MV-4-11 (cell line): ENCODE data around the gene TSBP1.
"Not testable (repeated sequence)": the region's sequence is repeated elsewhere in the genome, so short reads cannot be mapped to it uniquely, and the experiment has no call there.

ENCODE experiments used
- DNase-seq: peaks from one replicate; lab custom pipeline; 2025; lab: John Stamatoyannopoulos, UW

The TSBP1 gene

DNA sequence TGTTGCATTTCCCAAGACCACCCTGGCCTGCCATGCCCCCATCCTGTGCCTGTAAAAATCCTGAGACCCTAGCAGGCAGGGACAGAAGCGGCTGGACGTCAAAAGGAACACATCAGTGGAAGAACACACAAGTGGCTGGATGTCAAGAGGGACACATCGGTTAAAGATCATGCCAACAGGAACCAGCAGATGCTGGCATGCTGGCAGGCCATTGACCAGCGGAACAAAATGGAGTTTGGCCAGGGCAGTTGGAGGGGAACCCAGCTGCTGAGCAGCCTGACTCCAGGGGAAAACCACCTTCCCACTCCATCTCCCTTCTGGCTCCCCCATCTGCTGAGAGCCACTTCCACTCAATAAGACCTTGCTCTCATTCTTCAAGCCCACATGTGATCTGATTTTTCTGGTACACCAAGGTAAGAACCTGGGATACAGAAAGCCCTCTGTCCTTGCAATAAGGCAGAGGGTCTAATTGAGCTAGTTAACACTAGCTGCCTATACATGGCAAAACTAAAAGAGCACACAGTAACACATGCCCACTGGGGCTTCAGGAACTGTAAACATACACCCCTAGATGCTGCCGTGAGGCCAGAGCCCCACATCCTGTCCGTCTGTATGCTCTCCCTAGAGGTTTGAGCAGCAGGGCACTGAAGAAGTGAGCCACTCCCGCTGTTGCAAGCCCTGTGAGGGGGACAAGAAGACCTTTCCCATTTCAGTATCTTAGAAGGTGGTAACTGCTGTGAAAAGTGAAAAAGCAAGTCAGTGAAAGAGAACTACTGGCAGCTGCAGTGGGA, 4.2 kb upstream of the TSBP1 start:
- DNase-seq: no peak

GRCh38 chr6:32371229-32371628, 474 bp downstream of the TSBP1 start:
- DNase-seq: no peak

GRCh38 chr6:32370505-32370904, 1.2 kb downstream of the TSBP1 start:
- DNase-seq: no peak

- peak; percentile 28 for DNase-seq
Measured at GRCh38 chr6:32369660-32370059, 2.0 kb downstream of the TSBP1 start.

GRCh38 chr6:32367644-32368043, 4.1 kb downstream of the TSBP1 start:
- DNase-seq: no peak

DNA sequence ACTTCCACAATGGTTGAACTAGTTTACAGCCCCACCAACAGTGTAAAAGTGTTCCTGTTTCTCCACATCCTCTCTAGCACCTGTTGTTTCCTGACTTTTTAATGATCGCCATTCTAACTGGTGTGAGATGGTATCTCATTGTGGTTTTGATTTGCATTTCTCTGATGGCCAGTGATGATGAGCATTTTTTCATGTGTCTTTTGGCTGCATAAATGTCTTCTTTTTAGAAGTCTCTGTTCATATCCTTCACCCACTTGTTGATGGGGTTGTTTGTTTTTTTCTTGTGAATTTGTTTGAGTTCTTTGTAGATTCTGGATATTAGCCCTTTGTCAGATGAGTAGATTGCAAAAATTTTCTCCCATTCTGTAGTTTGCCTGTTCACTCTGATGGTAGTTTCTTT, 12.5 kb downstream of the TSBP1 start:
- not testable (repeated sequence) for DNase-seq

- not testable (repeated sequence) for DNase-seq
Measured at GRCh38 chr6:32358548-32358947, 13.2 kb downstream of the TSBP1 start.

DNA sequence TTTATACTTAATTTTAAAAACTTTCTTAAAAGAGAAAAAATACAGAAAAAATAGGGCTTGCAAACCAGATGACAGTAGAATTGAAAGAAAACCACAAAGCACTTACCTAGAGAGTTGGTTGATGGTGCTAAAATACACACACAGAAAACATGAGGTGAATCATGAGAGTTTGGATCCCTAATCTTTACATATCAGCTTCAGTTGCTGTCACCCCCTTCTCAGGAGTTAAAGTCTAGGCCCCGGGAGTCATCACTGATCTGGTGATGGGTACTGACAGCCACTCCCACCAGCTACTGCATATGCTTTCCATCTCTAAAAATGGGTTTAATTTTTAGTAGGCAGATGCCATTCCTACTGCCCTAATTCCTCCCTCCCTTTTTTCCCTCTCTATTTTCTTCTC, 16.7 kb downstream of the TSBP1 start:
- no peak for DNase-seq

DNA sequence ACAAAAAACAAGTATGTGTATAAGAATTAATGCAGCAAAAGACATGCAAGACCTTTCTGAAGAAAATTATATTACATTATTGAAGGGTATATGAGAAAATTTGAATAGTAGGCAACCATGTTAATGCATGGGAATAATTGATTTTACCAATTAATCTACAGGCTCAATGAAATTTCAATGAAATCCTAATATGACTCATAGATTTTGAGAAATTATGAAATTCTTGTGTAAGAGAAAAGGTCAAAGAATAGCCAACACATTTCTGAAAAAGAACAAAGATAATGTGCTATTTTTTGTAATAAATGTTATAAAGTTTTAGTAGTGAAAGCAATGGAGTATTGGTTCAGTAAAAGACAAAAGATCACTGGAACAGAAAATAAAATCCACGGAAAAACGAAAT, 18.4 kb downstream of the TSBP1 start:
- no peak for DNase-seq

- no peak for DNase-seq
Measured at GRCh38 chr6:32340242-32340641, 31.5 kb downstream of the TSBP1 start.

DNA sequence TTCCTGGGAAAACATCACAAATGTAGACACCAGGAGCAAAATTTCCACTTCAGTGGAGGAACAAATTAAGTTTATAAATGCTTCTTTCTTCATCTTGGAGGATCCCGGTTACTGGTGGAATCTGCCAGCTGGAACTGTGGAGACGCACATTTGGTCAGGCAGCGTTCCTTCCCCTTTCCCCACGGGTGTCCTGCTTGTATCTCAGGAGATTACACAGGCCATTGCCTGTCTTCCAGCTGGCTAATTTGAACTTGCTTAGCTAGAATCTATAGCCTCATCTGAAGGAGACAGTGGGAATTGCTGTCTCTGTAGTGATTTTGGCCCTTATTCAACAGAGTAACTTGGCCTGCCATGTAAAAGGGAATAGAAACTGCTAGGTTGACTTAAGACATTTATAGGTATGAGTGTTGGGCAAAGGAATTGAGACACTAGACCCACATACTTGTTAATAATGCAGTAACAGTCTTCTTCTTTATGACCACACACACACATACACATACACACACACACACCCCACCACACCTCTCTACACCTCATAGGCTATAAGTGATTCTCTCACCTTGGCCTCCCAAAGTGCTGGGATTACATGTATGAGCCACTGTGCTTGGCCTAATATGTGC, 34.4 kb downstream of the TSBP1 start:
- DNase-seq: no peak

DNA sequence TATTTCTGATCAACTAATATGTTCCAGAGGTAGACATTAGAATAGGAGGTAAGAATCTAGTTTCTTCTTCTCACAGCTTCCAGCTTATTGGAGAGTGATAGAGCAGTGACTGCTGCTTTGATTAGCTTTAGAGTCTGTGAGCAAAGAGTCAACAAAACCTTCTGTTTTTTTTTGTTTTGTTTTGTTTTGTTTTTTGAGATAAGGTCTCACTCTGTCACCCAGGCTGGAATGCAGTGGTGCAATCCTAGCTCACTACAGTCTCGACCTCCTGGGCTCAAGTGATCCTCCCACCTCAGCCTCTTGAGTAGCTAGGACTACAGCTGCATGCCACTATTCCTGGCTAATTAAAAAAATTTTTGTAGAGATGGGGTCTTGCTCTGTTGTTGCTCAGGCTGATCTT, 39.3 kb downstream of the TSBP1 start:
- DNase-seq: no peak

DNA sequence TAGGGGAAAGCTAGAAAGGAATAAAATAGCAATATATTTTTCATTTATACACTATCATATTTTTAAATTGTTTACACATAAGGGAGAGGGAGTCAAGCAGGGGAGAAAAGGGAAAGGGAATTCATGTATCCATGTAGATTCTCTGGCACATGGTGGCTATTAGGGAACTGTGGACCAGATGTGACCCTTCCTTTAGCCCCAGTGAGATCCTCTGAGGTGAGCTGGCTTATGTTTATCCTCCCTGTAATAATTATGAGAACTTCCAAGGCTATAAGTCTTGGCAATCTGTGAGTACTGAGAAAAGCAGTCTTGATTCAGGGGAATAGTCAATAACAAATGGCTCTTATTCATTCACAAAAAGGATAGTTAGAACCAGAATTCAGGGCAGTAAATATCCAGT, 42.6 kb downstream of the TSBP1 start:
- DNase-seq: no peak

DNA sequence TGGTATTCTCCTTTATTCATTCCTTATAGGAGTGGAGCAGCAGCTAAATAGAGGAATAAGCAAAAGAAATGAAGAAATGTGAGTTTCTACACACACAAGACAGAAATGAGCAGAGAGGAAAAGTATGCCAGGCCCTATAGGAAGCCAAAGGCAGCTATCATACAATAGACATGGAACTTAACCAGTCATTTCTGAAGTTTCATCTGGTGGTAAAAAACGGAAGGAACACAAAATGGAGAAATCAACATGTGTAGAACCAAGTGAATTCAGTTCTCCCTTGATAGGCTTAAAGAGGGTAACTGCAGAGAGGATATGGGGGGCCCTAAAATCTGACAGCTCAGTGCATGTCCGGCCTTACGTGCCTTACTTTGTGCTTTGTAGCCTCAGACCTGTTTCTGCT, 44.6 kb downstream of the TSBP1 start:
- DNase-seq: peak; percentile 71

DNA sequence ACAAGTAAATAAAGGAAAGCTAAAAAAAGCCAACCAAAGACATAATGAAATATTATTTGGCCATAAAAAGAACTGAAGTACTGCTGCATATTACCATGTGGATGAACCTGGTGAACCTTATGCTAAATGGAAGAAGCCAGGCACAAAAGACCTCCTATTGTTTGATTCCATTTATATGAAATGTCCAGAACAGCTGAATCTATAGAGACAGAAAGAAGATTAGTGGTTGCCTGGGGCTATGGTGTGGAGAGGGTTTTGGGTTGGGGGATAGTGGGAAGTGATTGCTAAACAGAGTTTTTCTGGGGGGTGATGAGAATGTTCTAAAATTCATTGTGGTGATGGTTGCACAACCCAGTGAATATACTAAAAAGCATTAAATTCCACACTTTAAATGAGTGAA, 53.2 kb downstream of the TSBP1 start:
- DNase-seq: no peak

- DNase-seq: no peak
Measured at GRCh38 chr6:32317541-32317940, 54.2 kb downstream of the TSBP1 start.

DNA sequence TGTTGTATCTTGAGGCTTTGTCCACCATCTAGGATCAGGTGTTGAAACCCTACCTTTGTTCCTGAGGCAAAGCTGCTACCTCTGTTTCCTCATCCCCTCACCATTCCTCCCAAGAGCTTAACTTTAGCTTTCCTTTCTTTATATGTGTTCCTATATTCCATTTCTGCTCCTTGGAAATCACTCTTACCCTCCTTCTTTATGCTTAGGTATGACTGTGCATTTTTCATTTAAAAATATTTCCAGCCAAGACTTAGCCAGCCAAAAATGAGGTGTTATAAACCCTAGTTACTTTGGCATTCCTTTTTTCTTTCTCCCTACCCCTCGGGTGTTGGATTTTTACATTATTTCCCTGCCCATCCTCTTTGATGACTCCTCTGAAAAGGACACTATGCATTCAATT, 57.7 kb downstream of the TSBP1 start:
- no peak for DNase-seq

DNA sequence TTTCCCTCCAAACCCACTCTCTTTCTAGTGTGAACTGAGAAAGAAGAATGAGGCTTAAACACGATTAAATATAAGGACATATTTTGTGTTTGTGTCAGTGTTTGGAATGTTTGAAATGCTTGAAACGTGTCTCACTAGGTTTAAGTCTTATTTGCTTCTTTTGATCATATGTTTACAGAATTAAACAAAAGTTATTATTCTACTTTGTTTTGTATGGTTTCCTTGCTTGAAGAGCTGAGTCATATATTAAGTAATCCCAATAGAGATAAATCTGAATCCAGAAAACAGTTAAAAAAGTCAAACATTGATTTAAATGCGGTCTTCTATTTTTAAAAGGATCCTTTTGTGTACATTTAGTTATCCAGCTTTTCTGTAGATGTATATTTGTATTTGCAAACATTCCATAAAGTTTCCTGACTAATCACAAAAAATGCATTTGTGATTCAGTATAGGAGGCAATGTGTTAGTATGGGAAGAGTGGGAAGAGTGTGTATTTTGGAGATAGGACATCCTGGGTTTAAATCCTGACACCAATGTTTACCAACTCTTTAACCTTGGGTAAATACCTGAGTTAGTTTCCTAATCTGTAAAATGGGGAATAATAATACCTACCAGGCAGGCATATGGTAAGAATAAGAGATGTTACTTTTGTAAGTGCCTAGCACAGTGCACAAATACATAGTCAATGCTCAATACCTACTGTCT, 72.9 kb downstream of the TSBP1 start:
- DNase-seq: no peak

DNA sequence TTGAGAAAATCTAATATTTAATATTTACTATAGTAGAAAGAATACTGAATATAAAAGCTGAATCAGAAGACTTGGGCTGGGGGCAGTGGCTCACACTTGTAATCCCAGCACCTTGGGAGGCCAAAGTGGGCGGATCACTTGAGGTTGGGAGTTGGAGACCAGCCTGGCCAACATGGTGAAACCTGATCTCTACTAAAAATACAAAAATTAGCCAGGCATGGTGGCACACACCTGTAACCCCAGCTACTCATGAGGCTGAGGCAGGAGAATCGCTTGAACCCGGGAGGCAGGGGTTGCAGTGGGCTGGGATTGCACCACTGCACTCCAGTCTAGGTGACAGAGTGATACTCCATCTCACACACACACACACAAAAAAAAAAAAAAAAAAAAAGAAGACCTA, 76.7 kb downstream of the TSBP1 start:
- not testable (repeated sequence) for DNase-seq

GRCh38 chr6:32294566-32294965, 77.1 kb downstream of the TSBP1 start:
- DNase-seq: no peak

DNA sequence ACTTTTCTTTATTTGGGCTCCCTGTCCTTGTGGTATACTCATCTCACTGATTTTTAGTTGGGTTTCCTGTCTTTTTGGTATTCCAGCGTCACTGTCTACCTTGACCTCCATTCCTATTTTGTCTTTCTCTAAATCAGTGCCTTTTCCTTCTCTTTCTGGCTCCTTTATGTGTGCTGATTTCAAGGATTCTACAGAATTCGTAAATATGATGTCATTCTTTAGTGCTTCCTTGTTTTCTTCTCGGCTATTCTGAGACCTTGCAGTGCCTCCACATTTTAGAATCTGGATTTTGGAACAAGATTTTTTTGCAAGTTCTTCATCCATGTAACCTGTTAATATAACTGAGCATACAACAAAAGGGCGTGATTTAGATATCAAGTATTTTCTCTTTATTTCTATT, 78.0 kb downstream of the TSBP1 start:
- DNase-seq: no peak

GRCh38 chr6:32291543-32291942, 80.2 kb downstream of the TSBP1 start:
- peak; percentile 12 for DNase-seq

DNA sequence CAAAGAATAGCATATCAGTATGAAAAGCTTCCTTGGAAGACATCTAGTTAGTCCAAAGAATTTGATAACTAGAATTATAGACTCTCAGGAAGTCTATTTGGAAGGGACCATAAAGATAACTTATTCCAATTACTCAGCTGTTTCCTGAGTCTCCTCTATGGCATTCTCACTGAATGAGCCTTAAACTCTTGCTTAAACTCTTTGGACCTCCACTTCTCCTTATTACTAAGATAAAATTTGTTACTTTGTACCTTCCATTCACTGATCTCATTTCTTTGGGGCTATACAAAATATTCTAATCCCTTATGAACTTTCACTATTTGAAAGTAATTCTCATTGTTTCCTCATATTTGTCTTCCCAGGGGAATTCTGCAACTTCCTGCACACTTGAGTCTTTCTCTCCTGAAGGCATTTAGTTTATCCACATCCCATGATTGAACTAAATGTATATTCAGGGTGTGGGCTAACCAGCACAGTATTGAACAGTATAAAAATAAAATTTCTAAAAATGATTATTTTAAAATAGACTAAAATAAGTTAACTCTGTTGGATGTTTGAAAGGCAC, 80.7 kb downstream of the TSBP1 start:
- no peak for DNase-seq
